Fibroblast of the aortic adventitia (primary cell): Measurements from ENCODE around the gene MAGI2. TPM values are rescaled to one million over a fixed set of nuclear protein-coding genes. Genes with fewer than 3 reads are reported as not detected.

ENCODE experiments used
- DNase-seq: peaks from one replicate; pipeline ENCODE4 v3.0.0-alpha.2; 2010; ENCODE audit warnings: low read depth
- H3K4me3 ChIP-seq: 2 replicates; pipeline ENCODE4 v1.5.1; 2011; ENCODE audit warnings: low read depth, mild to moderate bottlenecking, control low read depth, low read length, moderate library complexity
- CTCF ChIP-seq: IDR thresholded peaks from 2 replicates; pipeline ENCODE4 v1.5.1; 2011; ENCODE audit warnings: mild to moderate bottlenecking, low read length, control low read depth, inconsistent platforms; ENCODE audit not compliant: insufficient read depth
- total RNA-seq: library from RNA; depleted of rRNA; stranded (reverse); fragments of >200 nt; gene quantifications from 2 replicates; pipeline ENCODE4 v1.2.3, GENCODE V29; 2012; ENCODE audit warnings: low replicate concordance

The MAGI2 gene
- total RNA-seq, 1 donor: 25.5 TPM

- DNase-seq: no peak
- no peak overlapping the region for H3K4me3 ChIP-seq
- no peak for TF ChIP-seq CTCF
Observed at GRCh38 chr7:78092331-78092730, 1361.1 kb downstream of the MAGI2 start.

- peak; percentile 8 for TF ChIP-seq CTCF
- DNase-seq: no peak
- no peak overlapping the region for H3K4me3 ChIP-seq
Observed at GRCh38 chr7:78090616-78091015, 1362.9 kb downstream of the MAGI2 start.

- no peak overlapping the region for H3K4me3 ChIP-seq
- peak; percentile 11 for DNase-seq
- no peak for TF ChIP-seq CTCF
Observed at GRCh38 chr7:78083476-78084120, 1369.9 kb downstream of the MAGI2 start.

- no peak for DNase-seq
- H3K4me3 ChIP-seq: no peak overlapping the region
- TF ChIP-seq CTCF: no peak
Observed at GRCh38 chr7:78082556-78082955, 1370.9 kb downstream of the MAGI2 start.

GRCh38 chr7:78081888-78082287 is 1371.6 kb downstream of the MAGI2 start:
- TF ChIP-seq CTCF: no peak
- no peak overlapping the region for H3K4me3 ChIP-seq
- no peak for DNase-seq

GRCh38 chr7:78081344-78081743 is 1372.1 kb downstream of the MAGI2 start:
- TF ChIP-seq CTCF: no peak
- no peak for DNase-seq
- H3K4me3 ChIP-seq: no peak overlapping the region

GRCh38 chr7:78080811-78081210 is 1372.7 kb downstream of the MAGI2 start:
- no peak overlapping the region for H3K4me3 ChIP-seq
- no peak for TF ChIP-seq CTCF
- no peak for DNase-seq
